SK-N-MC (cell line): Measurements from ENCODE around the gene SERHL2.

Experiments used
- EZH2 ChIP-seq: fragments of 200-600 bp; sonication (generic); IDR thresholded peaks from one replicate; pipeline ENCODE4 v1.6.1; 2017; ENCODE audit warnings: antibody characterized with exemption
- POLR2AphosphoS5 ChIP-seq: IDR thresholded peaks from 2 replicates; pipeline ENCODE4 v1.6.1; 2012; ENCODE audit warnings: mild to moderate bottlenecking, low read depth, low read length, borderline replicate concordance

GRCh38 chr22:42581762-42582716 lies 28.3 kb downstream of the SERHL2 start:
- no peak for TF ChIP-seq EZH2
- peak; percentile 85 for TF ChIP-seq POLR2AphosphoS5
